AG04449 (cell line): ENCODE results near the gene BCL2A1.

Experiments used
- CTCF ChIA-PET: fragments of 350-600 bp; formaldehyde crosslinking; extraction: SDS; loops from one replicate; lab custom pipeline; 2021; ENCODE audit warnings: antibody characterized with exemption; lab: Yijun Ruan, JAX
- POLR2A ChIA-PET: fragments of 400-600, 350-600 bp; formaldehyde crosslinking; extraction: SDS; loops from one replicate; lab custom pipeline; 2020; ENCODE audit warnings: antibody characterized with exemption, inconsistent platforms; lab: Yijun Ruan, JAX
- DNase-seq: peaks from one replicate; pipeline ENCODE4 v3.0.0-alpha.2; 2010; ENCODE audit warnings: low read depth, low spot score
- H3K4me3 ChIP-seq: 2 replicates; pipeline ENCODE4 v1.5.1; 2011; ENCODE audit warnings: low read depth, mild to moderate bottlenecking, control low read depth, low read length
- TF ChIP-seq, protein P1 (sequence below): IDR thresholded peaks from one replicate; pipeline ENCODE4 v1.5.1; 2011; ENCODE audit warnings: mild to moderate bottlenecking, moderate library complexity, low read length, control low read depth, inconsistent platforms; ENCODE audit not compliant: insufficient read depth; ENCODE audit errors: missing control alignments

BCL2A1 gene

GRCh38 chr15:79989682-79990081 is 18.7 kb upstream of the BCL2A1 start:
- CTCF ChIA-PET = interaction anchor here (1.0 to 1.4 kb wide), 3 partner anchors 92 to 650 kb away, joined by 3 to 5 read pairs (median 4); no protein-coding TSS in a partner anchor
- no peak overlapping the region for H3K4me3 ChIP-seq
- POLR2A ChIA-PET = no interaction called here
- DNase-seq = no peak
- TF ChIP-seq, protein P1, sequence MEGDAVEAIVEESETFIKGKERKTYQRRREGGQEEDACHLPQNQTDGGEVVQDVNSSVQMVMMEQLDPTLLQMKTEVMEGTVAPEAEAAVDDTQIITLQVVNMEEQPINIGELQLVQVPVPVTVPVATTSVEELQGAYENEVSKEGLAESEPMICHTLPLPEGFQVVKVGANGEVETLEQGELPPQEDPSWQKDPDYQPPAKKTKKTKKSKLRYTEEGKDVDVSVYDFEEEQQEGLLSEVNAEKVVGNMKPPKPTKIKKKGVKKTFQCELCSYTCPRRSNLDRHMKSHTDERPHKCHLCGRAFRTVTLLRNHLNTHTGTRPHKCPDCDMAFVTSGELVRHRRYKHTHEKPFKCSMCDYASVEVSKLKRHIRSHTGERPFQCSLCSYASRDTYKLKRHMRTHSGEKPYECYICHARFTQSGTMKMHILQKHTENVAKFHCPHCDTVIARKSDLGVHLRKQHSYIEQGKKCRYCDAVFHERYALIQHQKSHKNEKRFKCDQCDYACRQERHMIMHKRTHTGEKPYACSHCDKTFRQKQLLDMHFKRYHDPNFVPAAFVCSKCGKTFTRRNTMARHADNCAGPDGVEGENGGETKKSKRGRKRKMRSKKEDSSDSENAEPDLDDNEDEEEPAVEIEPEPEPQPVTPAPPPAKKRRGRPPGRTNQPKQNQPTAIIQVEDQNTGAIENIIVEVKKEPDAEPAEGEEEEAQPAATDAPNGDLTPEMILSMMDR = no peak

DNA sequence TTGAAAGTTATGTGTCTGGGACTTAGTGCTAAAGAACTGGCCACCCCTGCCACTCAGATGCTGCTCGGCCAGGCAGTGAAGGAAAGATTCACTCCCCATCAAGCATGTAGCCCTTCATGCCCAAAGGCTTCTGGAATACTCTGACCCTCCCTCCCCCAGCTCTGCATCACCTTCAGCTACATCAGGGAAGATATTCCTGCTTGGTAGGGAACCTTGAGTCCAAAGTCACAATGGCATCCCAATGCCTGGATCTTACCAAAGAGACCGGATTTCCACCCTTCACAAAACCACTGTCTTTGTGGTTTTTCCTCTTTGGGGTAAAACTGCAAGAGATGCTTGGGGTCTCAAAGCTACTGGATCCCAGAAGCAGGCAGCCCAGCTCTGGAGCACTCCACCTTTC is 18.2 kb upstream of the BCL2A1 start:
- ChIA-PET CTCF (interaction anchor here (1.0 to 1.4 kb wide), 4 partner anchors 7 to 650 kb away, joined by 3 to 5 read pairs (median 4); no protein-coding TSS in a partner anchor), POLR2A (no interaction called here)
- TF ChIP-seq, protein P1 = no peak
- DNase-seq = no peak
- no peak overlapping the region for H3K4me3 ChIP-seq

- POLR2A ChIA-PET = no interaction called here
- CTCF ChIA-PET = interaction anchor here (0.9 to 1.1 kb wide), 4 partner anchors 8 to 609 kb away, joined by 3 to 4 read pairs (median 3); no protein-coding TSS in a partner anchor
- TF ChIP-seq, protein P1 = no peak
- no peak overlapping the region for H3K4me3 ChIP-seq
- no peak for DNase-seq
Measured at GRCh38 chr15:79988448-79989117, 17.6 kb upstream of the BCL2A1 start.

DNA sequence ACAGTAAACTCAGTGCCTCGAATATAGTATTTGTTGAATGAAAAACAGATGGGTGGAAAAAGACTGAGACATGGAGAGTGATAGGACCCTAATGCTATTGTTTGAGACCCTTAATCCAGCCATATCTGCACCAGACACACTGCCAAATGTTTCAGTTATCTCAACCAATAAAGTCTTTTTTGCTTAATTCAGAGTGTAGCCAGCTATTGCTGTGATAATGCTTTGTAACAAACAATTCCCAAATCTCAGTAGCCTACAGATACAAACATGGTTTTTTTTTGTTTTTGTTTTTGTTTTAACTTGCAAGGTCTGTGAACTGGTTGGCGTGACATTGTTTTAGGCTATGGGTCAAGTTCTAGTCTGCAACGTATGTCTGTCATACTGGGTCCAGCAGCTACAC is 17.0 kb upstream of the BCL2A1 start:
- TF ChIP-seq, protein P1 = no peak
- H3K4me3 ChIP-seq = no peak overlapping the region
- ChIA-PET POLR2A (no interaction called here), CTCF (interaction anchor here (0.9 to 1.1 kb wide), 2 partner anchors 247 to 608 kb away, joined by 3 read pairs; no protein-coding TSS in a partner anchor)
- DNase-seq = no peak

DNA sequence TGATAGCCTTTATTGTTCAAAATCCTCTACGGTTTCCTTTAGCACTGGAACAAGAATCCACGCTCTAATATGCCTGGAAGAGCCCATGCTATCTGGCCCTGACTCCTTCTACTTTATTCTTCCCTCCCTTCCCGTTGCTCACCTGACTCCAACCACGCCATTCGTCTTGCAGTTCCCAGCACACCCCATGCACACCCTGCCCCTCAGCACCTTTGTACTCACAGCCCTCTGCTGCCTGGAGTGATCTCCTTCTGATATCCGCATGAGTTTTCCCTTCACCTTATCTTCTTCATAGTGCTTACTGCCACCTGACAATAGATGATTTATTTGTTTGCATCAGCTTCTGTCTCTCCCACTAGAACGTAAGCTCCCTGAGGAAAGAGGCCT is 16.6 kb upstream of the BCL2A1 start:
- ChIA-PET CTCF (interaction anchor here (1.1 kb wide), 1 partner anchor 248 kb away, joined by 3 read pairs; no protein-coding TSS in a partner anchor), POLR2A (no interaction called here)
- no peak overlapping the region for H3K4me3 ChIP-seq
- TF ChIP-seq, protein P1 = no peak
- no peak for DNase-seq

GRCh38 chr15:79981831-79982455 is 10.9 kb upstream of the BCL2A1 start:
- no peak for DNase-seq
- POLR2A ChIA-PET = interaction anchor here (0.6 kb wide), 1 partner anchor 1099 kb away, joined by 4 read pairs; no protein-coding TSS in a partner anchor
- CTCF ChIA-PET = interaction anchor here (0.9 to 1.9 kb wide), 2 partner anchors 11 to 12 kb away, joined by 3 to 9 read pairs; no protein-coding TSS in a partner anchor
- no peak overlapping the region for H3K4me3 ChIP-seq
- TF ChIP-seq, protein P1 = no peak
